Measurements from ENCODE around the gene SLC44A5. TPM values are rescaled to one million over a fixed set of nuclear protein-coding genes. Genes with fewer than 3 reads are reported as not detected.
"Not testable (repeated sequence)": the region's sequence is repeated elsewhere in the genome, so short reads cannot be mapped to it uniquely, and the experiment has no call there.

The SLC44A5 gene
- total RNA-seq, 1 experiment from 2014 or later = 0.11 TPM

DNA sequence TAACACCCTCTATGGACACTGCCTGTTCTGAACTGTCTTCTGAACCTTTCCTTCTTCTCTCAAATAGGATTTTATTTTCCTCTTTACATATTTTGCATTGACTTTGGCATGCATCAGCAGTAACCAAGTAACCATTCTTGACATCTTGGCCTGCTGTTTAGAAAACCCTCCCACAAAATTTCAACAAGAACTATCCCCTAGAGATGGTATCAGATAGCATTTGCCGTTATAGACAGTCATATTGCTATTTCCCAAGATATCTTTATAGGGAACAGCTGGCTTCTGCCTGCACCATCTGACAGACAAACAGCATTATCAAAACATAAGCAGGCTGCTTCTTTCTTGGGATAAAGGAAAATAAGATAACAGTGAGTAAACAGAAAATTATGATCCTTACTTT, 422.0 kb downstream of the SLC44A5 start:
- no peak for DNase-seq (ENCODE audit: low read depth)

DNA sequence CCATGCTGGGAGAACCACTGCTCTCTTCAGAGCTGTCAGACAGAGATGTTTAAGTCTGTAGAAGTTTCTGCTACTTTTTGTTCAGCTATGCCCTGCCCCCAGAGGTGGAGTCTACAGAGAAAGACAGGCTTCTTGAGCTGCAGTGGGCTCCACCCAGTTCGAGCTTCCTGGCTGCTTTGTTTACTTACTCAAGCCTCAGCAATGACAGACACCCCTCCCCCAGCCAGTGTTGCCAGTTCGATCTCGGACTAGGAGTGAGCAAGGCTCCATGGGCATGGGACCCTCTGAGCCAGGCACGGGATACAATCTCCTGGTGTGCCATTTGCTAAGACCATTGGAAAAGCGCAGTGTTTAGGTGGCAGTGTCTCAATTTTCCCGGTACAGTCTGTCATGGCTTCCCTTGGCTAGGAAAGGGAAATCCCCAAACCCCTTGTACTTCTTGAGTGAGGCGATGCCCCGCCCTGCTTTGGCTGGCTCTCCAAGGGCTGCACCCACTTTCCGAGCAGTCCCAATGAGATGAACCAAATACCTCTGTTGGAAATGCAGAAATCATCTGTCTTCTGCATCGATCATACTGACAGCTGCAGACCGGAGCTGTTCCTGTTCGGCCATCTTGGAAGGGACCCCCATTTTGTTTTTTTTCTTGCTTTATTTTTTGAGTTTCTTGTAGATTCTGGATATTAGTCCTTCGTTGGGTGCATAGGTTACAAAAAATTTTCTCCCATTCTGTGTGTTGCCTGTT, 429.5 kb downstream of the SLC44A5 start:
- not testable (repeated sequence) for DNase-seq (ENCODE audit: low read depth)

DNA sequence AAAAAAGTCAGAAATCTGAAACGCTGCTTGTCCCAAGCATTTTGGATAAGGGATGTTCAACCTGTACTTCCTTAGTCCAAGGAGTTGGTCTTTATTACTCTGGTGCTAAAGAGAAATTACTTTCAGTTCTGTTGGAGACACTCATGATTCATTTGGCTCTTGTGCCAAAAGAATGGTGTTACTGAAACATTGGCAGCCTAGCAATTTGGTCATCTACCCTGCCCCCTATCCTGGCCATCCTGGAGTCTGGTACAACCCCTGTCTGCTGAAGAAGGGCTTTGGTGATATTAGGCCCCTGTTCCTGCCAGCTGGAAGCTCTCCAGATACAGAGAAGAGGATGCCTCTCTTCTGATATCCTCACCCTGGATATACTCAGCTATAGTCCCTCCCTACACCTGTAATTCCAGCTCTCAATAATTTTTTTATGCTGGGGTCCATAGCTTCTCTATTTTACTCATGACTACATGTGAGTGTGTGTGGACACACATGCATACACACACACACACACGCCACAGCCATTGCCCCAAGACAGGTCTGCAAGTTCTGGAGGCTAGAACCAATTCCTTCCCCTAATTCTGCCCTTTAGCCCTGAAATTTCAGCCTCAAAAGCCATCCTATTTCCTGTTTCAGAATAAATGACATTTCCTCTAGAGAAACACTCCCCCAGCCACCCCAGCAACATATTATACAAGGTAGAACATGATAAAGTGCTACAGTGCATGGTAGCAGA, 436.7 kb downstream of the SLC44A5 start:
- DNase-seq (ENCODE audit: low read depth) = no peak

DNA sequence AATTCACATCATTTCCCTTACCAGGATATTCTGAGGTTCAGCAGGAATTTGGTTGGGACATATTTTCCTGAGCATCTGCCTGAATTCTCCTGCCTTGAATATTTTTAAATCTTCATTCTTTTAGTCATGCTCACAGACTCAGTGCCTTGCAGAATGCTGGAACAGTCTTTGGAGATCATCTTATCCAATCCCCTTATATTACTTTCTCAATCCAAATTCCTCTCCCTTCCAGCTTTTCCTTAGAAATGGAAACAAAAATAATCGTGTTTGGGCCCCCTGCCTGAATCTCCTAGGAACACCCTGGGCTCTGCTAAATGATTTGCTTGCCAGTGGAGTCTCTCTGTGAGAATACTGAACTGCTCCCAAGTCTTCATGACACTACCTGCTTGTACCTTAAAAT, 438.4 kb downstream of the SLC44A5 start:
- no peak for DNase-seq (ENCODE audit: low read depth)

DNA sequence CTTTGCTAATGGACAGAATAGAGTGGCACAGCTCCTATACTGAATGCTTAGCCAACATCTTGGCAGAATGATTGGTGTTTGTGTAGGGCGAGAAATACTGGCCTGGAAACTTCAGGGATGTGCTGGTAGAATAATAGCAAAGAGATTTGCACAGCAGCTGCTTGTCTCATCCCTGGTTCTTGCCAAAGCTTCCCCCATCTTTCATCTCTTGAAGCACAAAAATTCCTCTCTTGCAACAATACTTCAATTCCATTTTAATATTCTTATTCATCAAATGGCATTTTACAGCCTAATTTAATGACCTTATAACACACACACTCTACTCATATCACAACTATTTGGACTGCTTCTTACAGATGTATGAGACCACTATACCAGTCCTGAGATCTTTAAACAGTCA, 439.0 kb downstream of the SLC44A5 start:
- DNase-seq (ENCODE audit: low read depth) = no peak

DNA sequence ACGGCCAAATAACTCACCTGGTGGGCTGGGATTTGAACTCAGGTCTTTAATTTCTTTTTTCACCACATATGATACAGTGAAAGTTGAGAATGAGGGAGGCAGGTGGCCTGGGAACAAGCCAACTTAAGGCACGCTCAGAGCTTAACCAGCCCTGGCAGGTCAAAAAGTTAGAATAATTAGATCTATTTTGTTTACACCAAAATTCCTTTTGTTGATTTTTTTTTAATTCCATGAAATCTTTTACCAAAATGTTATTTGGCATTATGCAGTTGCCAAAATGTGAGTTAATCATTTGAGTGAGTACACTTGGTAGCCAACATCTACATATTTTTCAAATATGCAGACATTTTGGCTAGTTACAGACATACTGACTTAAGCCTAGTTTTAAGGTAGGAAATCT, 439.9 kb downstream of the SLC44A5 start:
- DNase-seq (ENCODE audit: low read depth) = no peak

DNA sequence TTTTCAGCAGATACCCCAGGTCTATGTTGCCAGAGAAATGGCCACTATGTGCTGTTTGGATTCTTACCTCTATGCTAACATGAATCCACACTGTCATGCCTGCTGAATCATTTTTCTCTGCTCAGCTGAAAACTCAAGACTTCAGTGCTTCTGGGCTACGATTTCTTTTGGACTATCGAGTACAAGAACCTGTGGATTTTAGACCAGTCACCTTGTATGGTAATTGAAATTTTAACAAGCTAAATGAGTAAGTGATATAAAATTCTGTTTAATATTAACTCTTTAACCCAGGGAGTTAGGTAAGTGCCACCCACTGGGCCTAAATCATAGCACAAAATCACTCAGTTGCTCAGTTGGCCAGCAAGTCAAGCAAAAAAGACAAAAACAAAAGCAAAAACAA, 440.9 kb downstream of the SLC44A5 start:
- no peak for DNase-seq (ENCODE audit: low read depth)

DNA sequence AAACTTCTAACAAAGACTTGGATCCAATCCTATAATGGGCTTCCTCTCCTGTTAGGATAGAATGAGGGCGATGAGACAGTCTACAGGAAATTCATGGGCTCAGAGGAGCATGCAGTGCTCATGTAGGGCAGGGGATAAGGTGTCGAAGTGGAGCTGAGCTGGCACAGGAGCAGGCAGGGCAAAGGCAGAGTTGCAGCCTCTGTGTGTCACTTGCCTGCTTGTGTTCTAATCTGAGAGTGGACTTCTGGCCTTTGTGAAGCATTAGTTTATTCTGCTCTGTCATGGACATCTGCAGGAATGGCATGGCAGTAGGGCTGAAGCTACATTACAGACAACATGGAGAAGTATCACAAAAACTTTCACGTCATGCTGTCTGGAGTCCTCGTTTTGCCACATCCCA, 444.1 kb downstream of the SLC44A5 start:
- no peak for DNase-seq (ENCODE audit: low read depth)

DNA sequence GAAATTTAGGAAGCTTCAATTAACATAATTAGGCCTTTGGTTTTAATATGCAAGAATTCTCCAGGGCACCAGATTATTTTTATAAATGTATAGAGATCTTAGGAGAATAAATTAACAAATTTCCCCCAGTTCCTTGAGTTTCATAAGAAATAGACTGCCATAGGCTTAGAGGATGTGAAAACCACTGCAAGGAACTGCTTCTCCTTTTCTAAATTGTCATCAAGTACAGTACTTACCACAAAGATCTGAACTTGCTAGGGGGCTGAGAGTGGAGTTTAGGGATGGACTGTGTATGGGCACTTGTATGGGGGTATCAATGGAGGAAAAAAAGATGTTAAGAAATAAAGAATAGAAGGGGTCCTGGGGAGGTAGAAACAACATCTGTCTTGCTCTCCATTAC, 445.6 kb downstream of the SLC44A5 start:
- no peak for DNase-seq (ENCODE audit: low read depth)

DNA sequence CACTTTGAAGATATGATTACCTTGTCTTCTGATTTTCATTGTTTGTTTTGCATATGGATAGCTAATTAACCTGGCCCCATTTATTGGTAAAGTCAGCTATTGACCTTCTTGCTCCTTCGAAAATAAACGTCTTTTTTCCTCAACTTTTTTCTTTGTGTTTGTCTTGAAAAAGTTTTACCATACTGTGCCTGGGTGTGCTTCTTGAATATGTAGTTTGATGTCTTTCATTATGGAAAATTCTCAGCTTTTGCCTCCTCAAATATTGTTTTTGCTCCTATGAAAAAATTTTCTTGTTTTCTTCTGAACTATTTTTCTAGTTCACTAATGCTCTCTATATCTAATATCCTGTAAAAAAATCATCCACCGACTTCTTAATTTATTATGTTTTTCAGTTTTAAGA, 451.8 kb downstream of the SLC44A5 start:
- DNase-seq (ENCODE audit: low read depth) = no peak

Other genes with a start within 250 kb of the SLC44A5 start
- gene ACADM, start 113.6 kb upstream of the SLC44A5 start, total RNA-seq (2014; rRNA removed) = 38.8 and 39.7 TPM in 2 replicates
- gene RABGGTB, start 175.1 kb upstream of the SLC44A5 start, total RNA-seq (2014; rRNA removed) = 90.5 and 92.2 TPM in 2 replicates
- not detected in 2 replicates for gene MSH4, start 185.8 kb upstream of the SLC44A5 start, total RNA-seq (2014; rRNA removed)

All from LHCN-M2 (cell line).